HCT116 (cell line): ENCODE measurements around the gene ZSCAN5C.

Experiments
- POLR2AphosphoS5 ChIP-seq: IDR thresholded peaks from 2 replicates; pipeline ENCODE4 v1.6.1; 2011; ENCODE audit warnings: mild to moderate bottlenecking, low read depth, low read length, moderate library complexity
- TCF7L2 ChIP-seq: IDR thresholded peaks from 2 replicates; pipeline ENCODE4 v1.7.0; 2011; ENCODE audit warnings: borderline replicate concordance, inconsistent platforms; ENCODE audit not compliant: insufficient read depth, insufficient read length; ENCODE audit errors: extremely low read depth
- ZNF274 ChIP-seq: fragments of 200-500 bp; sonication (Bioruptor generic); IDR thresholded peaks from 2 replicates; pipeline ENCODE4 v1.6.1; 2014; ENCODE audit warnings: mild to moderate bottlenecking, low read depth, low read length, inconsistent platforms
- TF ChIP-seq, protein P1 (sequence below), 3 experiments: fragments of 200-600 bp in 1 of 3; sonication (generic) in 1 of 3; IDR thresholded peaks in 2 of 3; conservative IDR thresholded peaks in 1 of 3; 2 replicates each; pipeline ENCODE4 v1.5.1; 2012 to 2017; ENCODE audit warnings: low read depth in 2 of 3, low read length in 2 of 3, antibody characterized with exemption in 1 of 3, borderline replicate concordance in 1 of 3, control low read depth in 1 of 3, mild to moderate bottlenecking in 1 of 3, mixed read lengths in 1 of 3, mixed run types in 1 of 3, moderate library complexity in 1 of 3; ENCODE audit not compliant: insufficient read depth in 1 of 3
- TF ChIP-seq, protein P2 (sequence below): IDR thresholded peaks from 2 replicates; pipeline ENCODE4 v1.6.1; 2012; ENCODE audit warnings: low read depth

DNA sequence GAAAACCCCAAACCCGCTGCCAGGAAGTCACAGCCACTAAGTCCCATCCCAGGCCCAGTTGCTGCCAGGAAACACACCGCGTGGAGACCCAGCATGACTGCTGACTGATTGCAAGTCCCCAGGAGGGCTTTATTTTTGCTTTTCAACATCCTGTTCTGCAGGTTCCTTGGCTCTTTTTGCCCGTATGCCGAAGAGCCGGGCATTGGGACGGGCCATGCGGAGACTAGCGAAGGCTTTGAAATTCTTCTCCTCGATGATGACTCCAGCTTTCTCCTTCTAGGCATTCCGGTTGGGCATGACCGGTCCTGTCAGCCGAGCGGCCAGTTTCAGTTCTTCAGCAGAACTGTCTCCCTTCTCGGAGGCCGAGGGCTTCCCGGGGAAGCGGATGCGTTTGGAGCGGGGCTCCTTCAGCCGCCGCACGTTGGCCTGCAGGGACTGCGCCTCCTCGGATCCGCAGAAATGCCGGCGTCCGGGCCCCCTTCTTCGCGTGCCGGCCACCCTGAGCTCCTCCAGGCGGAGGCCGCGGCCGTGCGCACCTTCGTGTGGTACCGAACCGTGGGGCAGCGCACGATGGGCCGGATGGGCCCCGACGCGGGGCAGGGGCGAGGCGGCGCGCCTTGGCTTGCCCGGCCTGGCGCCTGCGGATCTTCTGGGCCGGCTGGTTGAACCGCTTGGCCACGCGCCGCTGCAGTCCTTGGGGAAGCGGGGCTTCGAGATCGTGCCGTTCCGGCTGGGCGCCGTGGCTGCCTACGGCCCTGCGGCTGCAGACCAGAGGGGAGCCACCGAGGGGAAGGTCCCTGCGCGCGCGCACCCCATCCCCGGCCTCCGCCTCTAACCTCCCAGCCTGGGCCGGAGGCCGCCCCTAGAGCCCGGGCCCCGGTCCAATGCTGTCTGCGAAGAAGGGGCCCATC lies 15.2 kb downstream of the ZSCAN5C start:
- TF ChIP-seq POLR2AphosphoS5 (no peak), TCF7L2 (no peak), ZNF274 (no peak)
- TF ChIP-seq, protein P1, sequence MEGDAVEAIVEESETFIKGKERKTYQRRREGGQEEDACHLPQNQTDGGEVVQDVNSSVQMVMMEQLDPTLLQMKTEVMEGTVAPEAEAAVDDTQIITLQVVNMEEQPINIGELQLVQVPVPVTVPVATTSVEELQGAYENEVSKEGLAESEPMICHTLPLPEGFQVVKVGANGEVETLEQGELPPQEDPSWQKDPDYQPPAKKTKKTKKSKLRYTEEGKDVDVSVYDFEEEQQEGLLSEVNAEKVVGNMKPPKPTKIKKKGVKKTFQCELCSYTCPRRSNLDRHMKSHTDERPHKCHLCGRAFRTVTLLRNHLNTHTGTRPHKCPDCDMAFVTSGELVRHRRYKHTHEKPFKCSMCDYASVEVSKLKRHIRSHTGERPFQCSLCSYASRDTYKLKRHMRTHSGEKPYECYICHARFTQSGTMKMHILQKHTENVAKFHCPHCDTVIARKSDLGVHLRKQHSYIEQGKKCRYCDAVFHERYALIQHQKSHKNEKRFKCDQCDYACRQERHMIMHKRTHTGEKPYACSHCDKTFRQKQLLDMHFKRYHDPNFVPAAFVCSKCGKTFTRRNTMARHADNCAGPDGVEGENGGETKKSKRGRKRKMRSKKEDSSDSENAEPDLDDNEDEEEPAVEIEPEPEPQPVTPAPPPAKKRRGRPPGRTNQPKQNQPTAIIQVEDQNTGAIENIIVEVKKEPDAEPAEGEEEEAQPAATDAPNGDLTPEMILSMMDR (IDR thresholded peaks at IDR 0.05 in 2 of 3, conservative IDR thresholded peaks at IDR 0.05 in 1 of 3; ENCODE audit: borderline replicate concordance in 1 of 3, insufficient read depth in 1 of 3, low read depth in 2 of 3, low read length in 2 of 3): no peak
- TF ChIP-seq, protein P2, sequence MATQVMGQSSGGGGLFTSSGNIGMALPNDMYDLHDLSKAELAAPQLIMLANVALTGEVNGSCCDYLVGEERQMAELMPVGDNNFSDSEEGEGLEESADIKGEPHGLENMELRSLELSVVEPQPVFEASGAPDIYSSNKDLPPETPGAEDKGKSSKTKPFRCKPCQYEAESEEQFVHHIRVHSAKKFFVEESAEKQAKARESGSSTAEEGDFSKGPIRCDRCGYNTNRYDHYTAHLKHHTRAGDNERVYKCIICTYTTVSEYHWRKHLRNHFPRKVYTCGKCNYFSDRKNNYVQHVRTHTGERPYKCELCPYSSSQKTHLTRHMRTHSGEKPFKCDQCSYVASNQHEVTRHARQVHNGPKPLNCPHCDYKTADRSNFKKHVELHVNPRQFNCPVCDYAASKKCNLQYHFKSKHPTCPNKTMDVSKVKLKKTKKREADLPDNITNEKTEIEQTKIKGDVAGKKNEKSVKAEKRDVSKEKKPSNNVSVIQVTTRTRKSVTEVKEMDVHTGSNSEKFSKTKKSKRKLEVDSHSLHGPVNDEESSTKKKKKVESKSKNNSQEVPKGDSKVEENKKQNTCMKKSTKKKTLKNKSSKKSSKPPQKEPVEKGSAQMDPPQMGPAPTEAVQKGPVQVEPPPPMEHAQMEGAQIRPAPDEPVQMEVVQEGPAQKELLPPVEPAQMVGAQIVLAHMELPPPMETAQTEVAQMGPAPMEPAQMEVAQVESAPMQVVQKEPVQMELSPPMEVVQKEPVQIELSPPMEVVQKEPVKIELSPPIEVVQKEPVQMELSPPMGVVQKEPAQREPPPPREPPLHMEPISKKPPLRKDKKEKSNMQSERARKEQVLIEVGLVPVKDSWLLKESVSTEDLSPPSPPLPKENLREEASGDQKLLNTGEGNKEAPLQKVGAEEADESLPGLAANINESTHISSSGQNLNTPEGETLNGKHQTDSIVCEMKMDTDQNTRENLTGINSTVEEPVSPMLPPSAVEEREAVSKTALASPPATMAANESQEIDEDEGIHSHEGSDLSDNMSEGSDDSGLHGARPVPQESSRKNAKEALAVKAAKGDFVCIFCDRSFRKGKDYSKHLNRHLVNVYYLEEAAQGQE: no peak
